Keratinocyte (primary cell): ENCODE measurements around the gene DPH1. TPM values are rescaled to one million over a fixed set of nuclear protein-coding genes. Genes with fewer than 3 reads are reported as not detected.

Experiments
- DNase-seq: peaks from one replicate; pipeline ENCODE4 v3.0.0-alpha.2; 2011; ENCODE audit warnings: low read depth, missing footprints, low spot score
- FAIRE-seq: peaks from 2 replicates; lab custom pipeline; 2011; peaks lifted over from hg19 to GRCh38; lab: Jason Lieb, UNC
- H2AFZ ChIP-seq: 2 replicates; pipeline ENCODE4 v1.6.0; 2012; ENCODE audit warnings: low read length, control low read depth, inconsistent platforms; ENCODE audit not compliant: control insufficient read depth
- H3K27ac ChIP-seq: 2 replicates; pipeline ENCODE4 v1.5.1; 2011; ENCODE audit warnings: low read length; ENCODE audit not compliant: control insufficient read depth, insufficient read depth
- H3K27me3 ChIP-seq: 3 replicates; pipeline ENCODE4 v1.6.0; 2011; ENCODE audit warnings: low read length; ENCODE audit not compliant: control insufficient read depth, insufficient read depth; ENCODE audit errors: extremely low read depth
- H3K36me3 ChIP-seq, 2 experiments: 2 replicates in 1 of 2; 3 replicates in 1 of 2; pipeline ENCODE4 v1.5.1; 2011; ENCODE audit warnings: low read length in 2 of 2, mild to moderate bottlenecking in 1 of 2; ENCODE audit not compliant: control insufficient read depth in 2 of 2, insufficient read depth in 2 of 2; ENCODE audit errors: extremely low read depth in 1 of 2
- H3K4me1 ChIP-seq: 3 replicates; pipeline ENCODE4 v1.5.1; 2011; ENCODE audit warnings: low read length; ENCODE audit not compliant: control insufficient read depth, insufficient read depth; ENCODE audit errors: extremely low read depth
- H3K4me2 ChIP-seq: 3 replicates; pipeline ENCODE4 v1.6.0; 2011; ENCODE audit warnings: low read depth, low read length; ENCODE audit not compliant: control insufficient read depth, insufficient read depth; ENCODE audit errors: extremely low read depth
- H3K4me3 ChIP-seq, 3 experiments: fragments of 200-600 bp in 1 of 3; sonication (generic) in 1 of 3; 2 replicates in 2 of 3; 3 replicates in 1 of 3; pipeline ENCODE4 v1.5.1; 2011 to 2016; ENCODE audit warnings: low read length in 3 of 3, mild to moderate bottlenecking in 3 of 3, control low read depth in 2 of 3, inconsistent platforms in 1 of 3, low read depth in 1 of 3, mixed read lengths in 1 of 3, mixed run types in 1 of 3, moderate library complexity in 1 of 3; ENCODE audit not compliant: control insufficient read depth in 2 of 3, insufficient read depth in 2 of 3; ENCODE audit errors: extremely low read depth in 1 of 3
- H3K79me2 ChIP-seq: 2 replicates; pipeline ENCODE4 v1.6.0; 2012; ENCODE audit warnings: low read length; ENCODE audit not compliant: control insufficient read depth, insufficient read depth
- H3K9ac ChIP-seq: 3 replicates; pipeline ENCODE4 v1.6.0; 2011; ENCODE audit warnings: low read length; ENCODE audit not compliant: control insufficient read depth, insufficient read depth; ENCODE audit errors: extremely low read depth
- H3K9me1 ChIP-seq: 3 replicates; pipeline ENCODE4 v1.6.0; 2011; ENCODE audit warnings: low read length; ENCODE audit not compliant: control insufficient read depth, insufficient read depth; ENCODE audit errors: extremely low read depth
- H3K9me3 ChIP-seq: 2 replicates; pipeline ENCODE4 v1.5.1; 2012; ENCODE audit warnings: low read depth, low read length; ENCODE audit not compliant: control insufficient read depth
- H4K20me1 ChIP-seq: 3 replicates; pipeline ENCODE4 v1.6.0; 2011; ENCODE audit warnings: low read length; ENCODE audit not compliant: control insufficient read depth, insufficient read depth; ENCODE audit errors: extremely low read depth
- EZH2 ChIP-seq: IDR thresholded peaks from one replicate; pipeline ENCODE4 v1.6.1; 2012; ENCODE audit warnings: inconsistent platforms, mild to moderate bottlenecking, low read length, moderate library complexity
- dilution Hi-C: fragments of 300-500 bp; cut with MboI; formaldehyde crosslinking; loops from one replicate; pipeline ENCODE4 v1.7.0; 2020; ENCODE audit warnings: low sequenced_read_pairs; ENCODE audit not compliant: extremely low pct_ligation_motif_present
- polyA plus RNA-seq, 5 experiments: library from polyadenylated mRNA; depleted of rRNA in 3 of 5; stranded (reverse) in 3 of 5; stranded (forward) in 1 of 5; unstranded in 1 of 5; fragments of >200 nt; gene quantifications; 1 replicate in 1 of 5; 2 replicates in 3 of 5; 3 replicates in 1 of 5; pipeline versions ENCODE4 v1.2.1 to v1.2.3, GENCODE V29; 2011 to 2012; ENCODE audit warnings: missing spikeins in 2 of 5, low read depth in 1 of 5, low replicate concordance in 1 of 5
- TF ChIP-seq, protein P1 (sequence below), 3 experiments: IDR thresholded peaks in 1 of 3; conservative IDR thresholded peaks in 1 of 3; optimal IDR thresholded peaks in 1 of 3; 2 replicates in 2 of 3; 3 replicates in 1 of 3; pipeline versions ENCODE3 to v1.5.1; 2011; ENCODE audit warnings: low read length in 3 of 3, mild to moderate bottlenecking in 3 of 3, moderate library complexity in 2 of 3, control low read depth in 1 of 3, inconsistent platforms in 1 of 3; ENCODE audit not compliant: insufficient read depth in 2 of 3; ENCODE audit errors: extremely low read depth in 1 of 3

Gene DPH1
- polyA plus RNA-seq, 1 donor (not counting 4 experiments of a cell fraction or from before 2014, with no cell fraction given): 18.9 TPM

DNA sequence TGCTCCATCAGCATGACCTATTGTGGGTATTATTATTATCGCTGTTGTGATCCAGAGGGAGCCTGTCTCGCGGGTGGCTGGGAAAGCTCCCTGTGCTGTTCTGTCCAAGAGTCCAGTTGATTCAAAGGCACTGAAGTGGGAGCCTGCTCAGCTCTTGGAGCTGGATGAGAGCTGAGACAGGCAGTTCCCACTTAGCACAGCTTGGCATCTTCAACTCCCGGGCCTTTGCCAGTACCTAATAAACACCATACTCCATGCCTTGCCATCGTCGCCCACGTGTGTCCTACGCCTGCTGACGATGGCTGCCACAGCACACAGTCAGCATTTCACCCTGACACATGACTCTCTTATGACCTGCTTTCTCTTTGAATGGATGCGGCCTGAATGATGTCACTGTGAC lies 37.4 kb upstream of the DPH1 start:
- FAIRE-seq: no peak

DNA sequence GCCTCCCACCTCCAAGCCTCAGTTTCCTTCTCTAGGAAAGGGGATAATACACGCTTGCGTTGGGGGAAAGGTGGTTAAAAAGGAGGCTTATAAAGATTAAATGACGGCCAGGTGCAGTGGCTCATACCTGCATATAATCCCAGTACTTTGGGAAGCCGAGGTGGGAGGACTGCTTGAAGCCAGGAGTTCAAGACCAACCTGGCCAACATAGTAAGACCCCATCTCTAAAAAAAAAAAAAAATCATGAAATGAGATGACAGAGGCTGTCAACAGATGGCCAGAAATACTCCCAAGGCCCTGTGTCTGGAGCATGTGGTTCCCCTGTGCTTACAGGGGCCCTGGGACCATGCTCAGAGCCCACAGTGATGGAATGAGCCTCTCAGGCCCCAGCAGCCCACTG lies 35.2 kb upstream of the DPH1 start:
- no peaks in the 10 kb centered on the region for H3K27me3 ChIP-seq

More for the DNA sequence above, 37.4 kb upstream of the DPH1 start:
- Histone ChIP-seq H3K79me2 (no peaks in the 10 kb centered on the region), H2AFZ (no peak overlapping the region), H4K20me1 (no peaks in the 10 kb centered on the region), H3K4me2 (no peak overlapping the region), H3K4me3 (no peak overlapping the region), H3K4me1 (peaks cover 22% of the 10 kb centered on the region), H3K36me3 (no peaks in the 10 kb centered on the region), H3K9me1 (no peaks in the 10 kb centered on the region), H3K27ac (no peak overlapping the region), H3K9ac (no peak overlapping the region), H3K9me3 (no peaks in the 10 kb centered on the region), H3K27me3 (no peaks in the 10 kb centered on the region)
- no peak for DNase-seq
- no peak for TF ChIP-seq EZH2
- TF ChIP-seq, protein P1, sequence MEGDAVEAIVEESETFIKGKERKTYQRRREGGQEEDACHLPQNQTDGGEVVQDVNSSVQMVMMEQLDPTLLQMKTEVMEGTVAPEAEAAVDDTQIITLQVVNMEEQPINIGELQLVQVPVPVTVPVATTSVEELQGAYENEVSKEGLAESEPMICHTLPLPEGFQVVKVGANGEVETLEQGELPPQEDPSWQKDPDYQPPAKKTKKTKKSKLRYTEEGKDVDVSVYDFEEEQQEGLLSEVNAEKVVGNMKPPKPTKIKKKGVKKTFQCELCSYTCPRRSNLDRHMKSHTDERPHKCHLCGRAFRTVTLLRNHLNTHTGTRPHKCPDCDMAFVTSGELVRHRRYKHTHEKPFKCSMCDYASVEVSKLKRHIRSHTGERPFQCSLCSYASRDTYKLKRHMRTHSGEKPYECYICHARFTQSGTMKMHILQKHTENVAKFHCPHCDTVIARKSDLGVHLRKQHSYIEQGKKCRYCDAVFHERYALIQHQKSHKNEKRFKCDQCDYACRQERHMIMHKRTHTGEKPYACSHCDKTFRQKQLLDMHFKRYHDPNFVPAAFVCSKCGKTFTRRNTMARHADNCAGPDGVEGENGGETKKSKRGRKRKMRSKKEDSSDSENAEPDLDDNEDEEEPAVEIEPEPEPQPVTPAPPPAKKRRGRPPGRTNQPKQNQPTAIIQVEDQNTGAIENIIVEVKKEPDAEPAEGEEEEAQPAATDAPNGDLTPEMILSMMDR (optimal IDR thresholded peaks at IDR 0.05 in 1 of 3, IDR thresholded peaks at IDR 0.05 in 1 of 3, conservative IDR thresholded peaks at IDR 0.05 in 1 of 3; ENCODE audit: extremely low read depth in 1 of 3, insufficient read depth in 2 of 3, low read length in 3 of 3): no peak
- dilution Hi-C loops: no loop called here

More for the DNA sequence above, 35.2 kb upstream of the DPH1 start:
- peaks cover 14% of the 10 kb centered on the region for H3K4me1 ChIP-seq
- no peaks in the 10 kb centered on the region for H3K9me3 ChIP-seq
- dilution Hi-C loops: no loop called here
- TF ChIP-seq, protein P1 (optimal IDR thresholded peaks at IDR 0.05 in 1 of 3, IDR thresholded peaks at IDR 0.05 in 1 of 3, conservative IDR thresholded peaks at IDR 0.05 in 1 of 3; ENCODE audit: extremely low read depth in 1 of 3, insufficient read depth in 2 of 3, low read length in 3 of 3): no peak
- TF ChIP-seq EZH2: no peak
- H2AFZ ChIP-seq: no peak overlapping the region
- no peaks in the 10 kb centered on the region for H3K36me3 ChIP-seq
- no peak overlapping the region for H3K27ac ChIP-seq
- no peak overlapping the region for H3K4me2 ChIP-seq
- no peak overlapping the region for H3K9ac ChIP-seq
- FAIRE-seq (no peak), DNase-seq (no peak)
- no peaks in the 10 kb centered on the region for H3K9me1 ChIP-seq
- no peaks in the 10 kb centered on the region for H3K79me2 ChIP-seq
- no peak overlapping the region for H3K4me3 ChIP-seq
- no peaks in the 10 kb centered on the region for H4K20me1 ChIP-seq
